ENCODE results near the gene DIP2A. TPM values are rescaled to one million over a fixed set of nuclear protein-coding genes. Genes with fewer than 3 reads are reported as not detected.

The DIP2A gene
- total RNA-seq, 1 donor from 2014 or later, result 57.2 TPM

DNA sequence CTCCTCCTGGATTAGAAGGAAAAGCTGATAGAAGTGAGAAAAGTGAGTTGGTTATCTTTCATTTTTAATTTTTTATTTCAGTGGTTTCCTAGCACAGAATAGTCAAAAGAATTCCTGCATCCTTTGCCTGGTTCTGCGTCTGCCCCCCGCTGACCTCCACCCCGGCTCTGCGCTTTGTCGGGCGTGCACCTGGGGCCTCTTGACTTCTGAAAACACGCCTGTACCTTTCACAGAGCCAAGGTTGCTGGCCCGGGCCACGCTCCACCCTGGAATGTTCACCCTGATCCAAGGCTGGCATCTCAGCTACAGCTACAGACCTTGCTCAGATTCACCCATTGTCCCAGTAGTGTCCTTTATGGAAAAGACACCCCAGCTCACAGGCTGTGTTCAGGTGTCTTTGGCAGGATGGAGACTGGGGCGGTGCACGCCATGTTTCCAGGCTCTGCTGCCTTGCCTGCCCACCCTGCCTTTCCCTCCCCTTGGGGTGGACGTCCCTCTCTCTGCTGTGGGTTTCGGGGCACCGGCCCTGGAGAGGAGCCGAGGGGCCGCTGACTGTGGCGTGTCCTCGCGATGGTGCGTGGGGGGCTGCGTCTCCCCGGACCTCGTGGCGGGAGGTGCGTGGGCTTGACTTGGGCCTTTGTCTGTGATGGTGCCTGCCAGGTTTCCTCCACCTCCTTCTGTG lies 40.3 kb upstream of the DIP2A start:
- Mint-ChIP-seq H3K4me3 (no peak overlapping the region), H3K9me3 (no peaks in the 10 kb centered on the region), H3K27ac (no peak overlapping the region), H3K4me1 (no peaks in the 10 kb centered on the region), H3K36me3 (peaks cover 20% of the 10 kb centered on the region), H3K27me3 (ENCODE audit: low read depth) (no peaks in the 10 kb centered on the region)
- no peak for DNase-seq (ENCODE audit: low spot score in 2 of 2, unreplicated experiment in 2 of 2)
- TF ChIP-seq, protein P1, sequence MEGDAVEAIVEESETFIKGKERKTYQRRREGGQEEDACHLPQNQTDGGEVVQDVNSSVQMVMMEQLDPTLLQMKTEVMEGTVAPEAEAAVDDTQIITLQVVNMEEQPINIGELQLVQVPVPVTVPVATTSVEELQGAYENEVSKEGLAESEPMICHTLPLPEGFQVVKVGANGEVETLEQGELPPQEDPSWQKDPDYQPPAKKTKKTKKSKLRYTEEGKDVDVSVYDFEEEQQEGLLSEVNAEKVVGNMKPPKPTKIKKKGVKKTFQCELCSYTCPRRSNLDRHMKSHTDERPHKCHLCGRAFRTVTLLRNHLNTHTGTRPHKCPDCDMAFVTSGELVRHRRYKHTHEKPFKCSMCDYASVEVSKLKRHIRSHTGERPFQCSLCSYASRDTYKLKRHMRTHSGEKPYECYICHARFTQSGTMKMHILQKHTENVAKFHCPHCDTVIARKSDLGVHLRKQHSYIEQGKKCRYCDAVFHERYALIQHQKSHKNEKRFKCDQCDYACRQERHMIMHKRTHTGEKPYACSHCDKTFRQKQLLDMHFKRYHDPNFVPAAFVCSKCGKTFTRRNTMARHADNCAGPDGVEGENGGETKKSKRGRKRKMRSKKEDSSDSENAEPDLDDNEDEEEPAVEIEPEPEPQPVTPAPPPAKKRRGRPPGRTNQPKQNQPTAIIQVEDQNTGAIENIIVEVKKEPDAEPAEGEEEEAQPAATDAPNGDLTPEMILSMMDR (IDR thresholded peaks at IDR 0.05; ENCODE audit: unreplicated experiment), result no peak

DNA sequence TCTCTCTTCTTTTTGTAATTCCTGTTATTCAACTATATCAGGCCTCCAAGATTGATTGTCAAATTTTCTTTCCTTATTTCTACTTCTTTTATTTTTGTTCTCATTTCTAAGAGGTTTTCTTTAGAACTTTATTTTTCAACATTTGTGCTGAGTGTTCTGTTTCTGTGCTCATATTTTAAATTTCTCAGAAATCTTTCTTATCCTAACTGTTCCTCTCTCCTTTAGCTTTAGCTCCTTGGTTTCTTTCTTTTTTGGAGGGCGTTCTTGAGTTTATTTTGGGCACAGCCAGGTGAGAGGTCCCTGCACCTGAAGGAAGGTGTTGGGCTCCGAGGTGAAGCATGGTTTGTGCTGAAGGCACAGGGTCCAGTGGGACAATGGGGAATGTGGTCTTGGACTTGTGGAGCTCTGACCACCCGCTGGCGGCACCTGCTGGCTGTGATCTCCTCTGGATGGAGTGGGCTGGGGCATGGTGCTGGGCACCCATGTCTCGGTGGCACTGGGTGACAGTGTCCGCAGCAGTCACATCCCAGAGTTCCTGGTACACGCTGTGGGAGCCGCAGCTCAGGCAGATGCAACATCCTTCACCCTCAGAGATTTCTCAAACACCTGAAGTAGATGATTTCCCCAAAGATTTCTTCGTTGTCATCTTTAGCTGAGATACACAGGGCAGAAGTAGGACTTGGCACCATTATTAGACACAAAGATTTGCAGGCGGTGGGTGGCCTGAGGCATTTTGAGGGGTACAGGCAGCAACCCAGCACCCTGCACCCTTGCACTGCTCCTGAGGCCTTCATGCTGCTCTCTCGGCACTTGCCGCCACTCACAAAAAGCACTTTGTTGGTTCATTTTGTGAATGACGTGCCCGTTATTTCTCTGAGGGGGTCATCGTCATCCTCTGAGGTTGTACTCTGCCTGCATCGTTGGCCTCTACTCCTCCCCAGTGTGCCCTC lies 38.2 kb upstream of the DIP2A start:
- no peak overlapping the region for H3K4me3 Mint-ChIP-seq
- TF ChIP-seq, protein P1 (IDR thresholded peaks at IDR 0.05; ENCODE audit: unreplicated experiment), result no peak
- H3K9me3 Mint-ChIP-seq, result no peaks in the 10 kb centered on the region
- H3K36me3 Mint-ChIP-seq, result peaks cover 20% of the 10 kb centered on the region
- H3K27ac Mint-ChIP-seq, result no peak overlapping the region
- no peaks in the 10 kb centered on the region for H3K27me3 Mint-ChIP-seq (ENCODE audit: low read depth)
- no peak for DNase-seq (ENCODE audit: low spot score in 2 of 2, unreplicated experiment in 2 of 2)
- H3K4me1 Mint-ChIP-seq, result no peaks in the 10 kb centered on the region

DNA sequence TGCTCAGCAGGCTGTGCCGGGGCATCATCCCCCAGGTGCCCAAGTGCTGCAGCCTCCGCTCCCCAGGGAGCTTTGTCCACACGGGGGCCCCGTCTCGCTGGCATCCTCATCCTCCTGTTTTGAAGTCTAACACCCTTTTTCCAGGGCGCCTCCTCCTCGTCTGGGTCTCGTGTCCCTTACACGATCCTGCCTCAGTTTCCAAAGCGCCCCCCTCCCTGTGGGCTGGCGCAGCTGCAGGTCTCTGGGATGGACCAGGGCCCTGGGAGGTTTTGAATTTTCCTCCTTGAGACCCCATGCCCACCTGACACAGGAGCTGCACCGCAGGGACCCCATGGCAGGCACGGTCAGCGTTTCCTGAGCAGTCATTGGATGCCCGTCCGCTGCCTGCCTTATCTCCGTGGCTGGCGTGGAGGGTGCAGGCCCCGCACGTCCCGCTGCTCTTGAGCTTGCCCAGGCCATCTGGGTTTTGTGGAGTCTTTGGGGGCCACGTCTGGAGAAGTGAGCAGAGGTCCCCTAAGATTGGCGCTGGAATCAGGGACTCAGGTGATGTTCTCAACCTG lies 37.4 kb upstream of the DIP2A start:
- Mint-ChIP-seq H3K27ac (no peak overlapping the region), H3K36me3 (peaks cover 12% of the 10 kb centered on the region), H3K4me3 (no peak overlapping the region), H3K4me1 (no peaks in the 10 kb centered on the region), H3K27me3 (ENCODE audit: low read depth) (no peaks in the 10 kb centered on the region), H3K9me3 (no peaks in the 10 kb centered on the region)
- DNase-seq (ENCODE audit: low spot score in 2 of 2, unreplicated experiment in 2 of 2), result no peak
- TF ChIP-seq, protein P1 (IDR thresholded peaks at IDR 0.05; ENCODE audit: unreplicated experiment), result no peak

DNA sequence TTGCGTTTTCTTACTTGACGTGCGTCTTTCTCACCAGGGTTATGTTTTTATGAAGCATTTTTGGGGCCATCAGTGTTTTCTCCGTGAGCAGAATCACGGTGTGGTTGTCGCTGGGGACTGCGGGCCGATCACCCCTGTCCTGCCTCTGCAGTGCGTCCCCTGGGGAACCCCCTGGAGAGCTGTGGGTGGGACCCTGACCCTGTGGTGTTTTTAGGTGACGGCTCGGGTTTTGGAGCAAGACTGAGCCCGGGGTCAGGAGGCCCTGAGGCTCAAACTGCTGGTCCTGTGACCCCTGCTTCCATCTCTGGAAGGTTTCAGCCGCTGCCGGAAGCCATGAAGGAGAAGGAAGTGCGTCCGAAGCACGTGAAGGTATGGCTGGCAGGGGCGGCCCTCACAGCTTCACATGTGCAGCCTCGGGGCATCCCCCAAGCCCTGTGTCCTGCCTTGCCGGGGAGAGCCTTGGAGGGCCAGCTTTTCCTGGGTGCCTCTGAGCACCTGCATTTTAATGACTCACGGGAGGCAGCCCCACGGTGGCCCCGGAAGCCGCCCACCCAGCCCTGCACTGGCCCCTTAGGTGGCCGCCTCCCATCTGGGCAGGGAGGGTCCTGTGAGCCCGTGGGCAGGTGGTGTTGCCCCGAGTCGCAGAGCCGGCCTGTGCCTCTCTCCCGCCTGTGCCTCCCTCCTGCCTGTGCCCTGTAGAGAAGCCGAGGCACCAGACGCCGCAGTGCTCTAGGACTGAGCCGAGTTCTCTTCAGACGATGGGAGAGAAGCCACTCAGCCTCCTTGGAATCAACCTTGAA lies 36.7 kb upstream of the DIP2A start:
- TF ChIP-seq, protein P1 (IDR thresholded peaks at IDR 0.05; ENCODE audit: unreplicated experiment), result no peak
- no peak for DNase-seq (ENCODE audit: low spot score in 2 of 2, unreplicated experiment in 2 of 2)
- H3K36me3 Mint-ChIP-seq, result peaks cover 12% of the 10 kb centered on the region
- no peaks in the 10 kb centered on the region for H3K27me3 Mint-ChIP-seq (ENCODE audit: low read depth)
- no peak overlapping the region for H3K4me3 Mint-ChIP-seq
- H3K27ac Mint-ChIP-seq, result no peak overlapping the region
- H3K9me3 Mint-ChIP-seq, result no peaks in the 10 kb centered on the region
- no peaks in the 10 kb centered on the region for H3K4me1 Mint-ChIP-seq

DNA sequence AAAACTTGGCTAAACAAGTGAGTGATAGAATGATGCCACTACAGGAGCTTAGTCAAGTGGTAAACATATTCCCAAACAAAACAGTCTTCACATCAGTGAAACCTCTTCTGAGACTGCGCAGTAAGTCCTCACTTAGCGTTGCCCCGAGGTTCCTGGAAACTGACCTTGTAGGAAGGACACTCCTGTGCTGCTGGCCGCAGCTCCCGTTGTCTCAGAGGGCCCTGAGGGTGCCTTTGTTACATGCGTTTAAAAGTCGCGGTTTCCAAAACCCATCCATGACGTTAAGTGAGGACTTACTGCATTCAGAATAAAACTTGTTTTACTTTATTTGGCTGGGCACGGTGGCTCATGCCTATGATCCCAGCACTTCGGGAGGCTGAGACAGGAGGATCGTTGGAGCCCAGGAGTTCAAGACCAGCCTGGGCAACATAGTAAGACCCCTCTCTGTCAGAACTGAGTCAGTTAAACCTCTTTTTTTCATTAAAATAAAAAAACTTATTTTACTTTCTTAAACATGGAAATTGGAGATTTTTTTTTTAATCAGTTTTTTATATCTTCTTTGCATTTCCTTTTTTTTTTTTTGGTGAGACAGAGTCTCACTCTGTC lies 36.0 kb upstream of the DIP2A start:
- Mint-ChIP-seq H3K27me3 (ENCODE audit: low read depth) (no peaks in the 10 kb centered on the region), H3K27ac (no peak overlapping the region), H3K9me3 (no peaks in the 10 kb centered on the region), H3K36me3 (peaks cover 12% of the 10 kb centered on the region), H3K4me1 (no peaks in the 10 kb centered on the region), H3K4me3 (no peak overlapping the region)
- no peak for DNase-seq (ENCODE audit: low spot score in 2 of 2, unreplicated experiment in 2 of 2)
- TF ChIP-seq, protein P1 (IDR thresholded peaks at IDR 0.05; ENCODE audit: unreplicated experiment), result no peak
